OCI-LY7 (cell line): ENCODE data around the gene HABP2.

Source experiments
- CTCF ChIP-seq: fragments of 200-600 bp; sonication (generic); conservative IDR thresholded peaks from 2 replicates; pipeline ENCODE4 v1.5.1; 2014; ENCODE audit warnings: mild to moderate bottlenecking, antibody characterized with exemption, low read length, moderate library complexity, mixed read lengths
- EZH2phosphoT487 ChIP-seq: fragments of 200-600 bp; sonication (generic); IDR thresholded peaks from 2 replicates; pipeline ENCODE4 v1.6.1; 2018; ENCODE audit warnings: low read depth, borderline replicate concordance, mild to moderate bottlenecking, mixed run types, antibody characterized with exemption, low read length, moderate library complexity, mixed read lengths

GRCh38 chr10:113592380-113592779 is 39.5 kb downstream of the HABP2 start:
- TF ChIP-seq CTCF (no peak), EZH2phosphoT487 (no peak)
